HepG2 (cell line): ENCODE results near the gene TRIM67. TPM values are rescaled to one million over a fixed set of nuclear protein-coding genes. Genes with fewer than 3 reads are reported as not detected.

ENCODE experiments used
- ATAC-seq: fragments of 200-7000 bp; cut with Tn5 transposase; 3 replicates; pipeline ENCODE4 v1.9.1; 2020; ENCODE audit warnings: mild to moderate bottlenecking, moderate library complexity
- BruUV-seq: library from RNA; stranded (reverse); fragments of 400-500 nt; replicated peaks from 2 replicates; lab custom pipeline; 2021; lab: Mats Ljungman, UMichigan
- CTCF ChIA-PET: fragments of 300-600 bp; formaldehyde crosslinking; extraction: SDS; loops from one replicate; lab custom pipeline; 2021; ENCODE audit warnings: low total read pairs, inconsistent platforms, low intra/inter-chr PET ratio; lab: Yijun Ruan, JAX
- POLR2A ChIA-PET: fragments of 350-600 bp; sonication (Branson Sonifier 250); formaldehyde crosslinking; loops from one replicate; lab custom pipeline; 2020; ENCODE audit warnings: antibody characterized with exemption, inconsistent platforms; lab: Yijun Ruan, JAX
- DNase-seq: peaks from one replicate; pipeline ENCODE4 v3.0.0-alpha.2; 2015; ENCODE audit warnings: low spot score
- FAIRE-seq: peaks from 3 replicates; lab custom pipeline; 2011; peaks lifted over from hg19 to GRCh38; lab: Jason Lieb, UNC
- H2AFZ ChIP-seq: one replicate; pipeline ENCODE4 v1.6.1; 2011; ENCODE audit warnings: low read length, inconsistent platforms
- H3K27ac ChIP-seq: fragments of 300-600 bp; 3 replicates; pipeline ENCODE4 v1.8.0; 2011; ENCODE audit warnings: mixed run types, mild to moderate bottlenecking, mixed read lengths, low read length, inconsistent platforms; ENCODE audit not compliant: insufficient read depth; ENCODE audit errors: extremely low read length
- H3K27me3 ChIP-seq, 2 experiments: fragments of 200-600 bp in 1 of 2; 2 replicates in 1 of 2; 3 replicates in 1 of 2; pipeline versions ENCODE4 v1.6.0 to v1.8.0; 2011; ENCODE audit warnings: low read length in 2 of 2, mild to moderate bottlenecking in 2 of 2, moderate library complexity in 2 of 2, inconsistent platforms in 1 of 2; ENCODE audit not compliant: insufficient read depth in 2 of 2, control insufficient read depth in 1 of 2
- H3K36me3 ChIP-seq, 2 experiments: fragments of 200-600 bp in 1 of 2; replicated peaks in 1 of 2; 2 replicates in 1 of 2; 3 replicates in 1 of 2; pipeline versions ENCODE4 v1.5.1 to v1.8.0; 2011; ENCODE audit warnings: low read length in 2 of 2, inconsistent platforms in 1 of 2; ENCODE audit not compliant: insufficient read depth in 2 of 2, control insufficient read depth in 1 of 2
- H3K4me1 ChIP-seq: 2 replicates; pipeline ENCODE4 v1.5.1; 2012; ENCODE audit warnings: low read length, inconsistent platforms; ENCODE audit not compliant: insufficient read depth
- H3K4me2 ChIP-seq: 2 replicates; pipeline ENCODE4 v1.6.0; 2011; ENCODE audit warnings: low read depth, low read length, inconsistent platforms
- H3K4me3 ChIP-seq, 3 experiments: fragments of 200-600 bp in 1 of 3; sonication (generic), shearing (Covaris generic) in 1 of 3; replicated peaks in 1 of 3; 2 replicates each; pipeline ENCODE4 v1.5.1; 2011 to 2016; ENCODE audit warnings: low read length in 3 of 3, inconsistent platforms in 2 of 3, low read depth in 2 of 3, mild to moderate bottlenecking in 2 of 3, control low read depth in 1 of 3, mixed read lengths in 1 of 3; ENCODE audit not compliant: insufficient read depth in 1 of 3
- H3K79me2 ChIP-seq: one replicate; pipeline ENCODE4 v1.6.1; 2011; ENCODE audit warnings: low read length, inconsistent platforms; ENCODE audit not compliant: insufficient read depth
- H3K9ac ChIP-seq: 2 replicates; pipeline ENCODE4 v1.6.0; 2011; ENCODE audit warnings: mild to moderate bottlenecking, low read depth, low read length, inconsistent platforms; ENCODE audit not compliant: insufficient read depth
- H3K9me3 ChIP-seq: 2 replicates; pipeline ENCODE4 v1.5.1; 2012; ENCODE audit warnings: mild to moderate bottlenecking, low read length
- H4K20me1 ChIP-seq: 2 replicates; pipeline ENCODE4 v1.6.0; 2011; ENCODE audit warnings: inconsistent platforms, mild to moderate bottlenecking, low read length, moderate library complexity; ENCODE audit not compliant: insufficient read depth
- FIP1L1 ChIP-seq: fragments of 200-400 bp; formaldehyde crosslinking; IDR thresholded peaks from 2 replicates; pipeline ENCODE4 v1.6.1; 2018; ENCODE audit warnings: low read depth, mild to moderate bottlenecking, low read length, moderate library complexity, borderline replicate concordance; ENCODE audit not compliant: insufficient read depth
- GABPB1 ChIP-seq: IDR thresholded peaks from 2 replicates; pipeline ENCODE4 v1.6.1; 2016; ENCODE audit warnings: mild to moderate bottlenecking, missing genetic modification reagents, moderate library complexity, missing compliant biosample characterization
- MTF1 ChIP-seq: sonication (generic); formaldehyde crosslinking; IDR thresholded peaks from 2 replicates; pipeline ENCODE4 v1.5.0; 2020; ENCODE audit warnings: missing genetic modification reagents
- SMARCE1 ChIP-seq: fragments of 450-650 bp; IDR thresholded peaks from 2 replicates; pipeline ENCODE4 v1.6.1; 2017; ENCODE audit warnings: borderline replicate concordance
- TEAD2 ChIP-seq: sonication (generic); formaldehyde crosslinking; IDR thresholded peaks from 2 replicates; pipeline ENCODE4 v1.9.0; 2021; ENCODE audit warnings: missing genetic modification reagents
- WGBS: methylation state at CpG from one replicate; pipeline ENCODE4 v1.1.6; 2017; ENCODE audit warnings: low lambda C conversion rate; 5-methylcytosine and 5-hydroxymethylcytosine counted together
- in situ Hi-C: cut with HindIII; loops from 2 replicates; pipeline ENCODE4 v1.10.0; 2017; ENCODE audit warnings: low pct_unique_long_range_greater_than_20kb; ENCODE audit not compliant: extremely low pct_ligation_motif_present
- intact Hi-C: fragments of 100-400 bp; cut with micrococcal nuclease; formaldehyde crosslinking; loops from one replicate; pipeline ENCODE4 v1.10.0; 2022; ENCODE audit not compliant: unreplicated experiment
- polyA plus RNA-seq, 8 experiments: library from polyadenylated mRNA; depleted of rRNA in 3 of 8; stranded (reverse) in 7 of 8; unstranded in 1 of 8; fragments of >200 nt; fragmentation: Illumina TruSeq in 4 of 8; extraction: Trizol in 4 of 8; gene quantifications; 2 replicates each; pipeline versions ENCODE4 v1.2.1 to v1.2.3, GENCODE V29; 2011 to 2016; ENCODE audit warnings: low read depth in 4 of 8, missing spikeins in 1 of 8, mixed read lengths in 1 of 8; ENCODE audit not compliant: insufficient read depth in 1 of 8
- total RNA-seq, 5 experiments: library from RNA; depleted of rRNA; stranded (reverse); fragments of >200 nt; fragmentation: Illumina TruSeq; extraction: Trizol; gene quantifications; 2 replicates each; pipeline ENCODE4 v1.2.3, GENCODE V29; 2016; ENCODE audit warnings: low read depth in 1 of 5
- TF ChIP-seq, protein P1 (sequence below): sonication (generic); formaldehyde crosslinking; IDR thresholded peaks from 2 replicates; pipeline ENCODE4 v1.4.0; 2020; ENCODE audit warnings: missing genetic modification reagents, borderline replicate concordance

TRIM67 gene
- total and polyA plus RNA-seq, 2 of the 13 experiments (the other 11 are each of a cell fraction or from before 2014, with no cell fraction given), result not detected

DNA sequence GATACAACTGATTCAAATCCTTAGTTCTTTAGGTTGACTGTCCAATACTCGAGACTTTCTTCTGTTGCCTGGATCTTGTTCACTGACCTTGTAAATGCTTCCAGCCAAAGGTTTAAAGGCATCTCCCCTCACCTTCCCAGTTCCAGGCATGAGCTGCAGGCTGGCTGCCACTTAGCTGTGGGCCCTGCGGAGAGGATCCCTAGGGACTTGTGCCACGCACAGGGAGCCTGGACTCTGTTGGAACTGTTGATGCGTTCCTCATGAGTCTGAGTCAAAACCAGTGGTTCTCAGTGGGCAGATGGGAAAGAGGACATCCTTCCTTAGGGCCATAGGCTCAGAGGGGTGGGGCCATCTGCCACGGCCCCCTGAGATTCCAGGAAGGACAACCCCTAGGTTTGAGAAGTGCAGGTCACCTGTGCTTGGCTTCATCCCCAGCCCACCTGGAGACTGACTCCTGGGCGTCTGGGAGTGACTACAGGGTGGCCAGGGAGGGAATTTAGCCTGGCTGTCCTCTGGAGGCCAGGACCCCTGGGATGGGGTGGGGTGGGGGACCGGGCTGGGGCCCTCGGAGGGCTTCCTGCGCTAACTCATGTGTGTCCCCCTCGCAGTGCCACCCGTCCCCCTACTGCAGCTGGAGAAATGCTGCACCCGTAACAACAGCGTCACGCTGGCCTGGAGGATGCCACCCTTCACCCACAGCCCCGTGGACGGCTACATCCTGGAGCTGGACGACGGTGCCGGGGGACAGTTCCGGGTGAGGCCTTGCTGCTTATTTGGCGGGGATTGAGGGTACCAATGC is 41.6 kb downstream of the TRIM67 start:
- Histone ChIP-seq H3K9ac (no peak overlapping the region), H3K4me3 (no peak overlapping the region)
- intact Hi-C loops, result no loop called here
- TF ChIP-seq MTF1 (no peak), FIP1L1 (no peak), TEAD2 (CRISPR knock-in tag) (no peak), GABPB1 (no peak), SMARCE1 (no peak)
- TF ChIP-seq, protein P1, sequence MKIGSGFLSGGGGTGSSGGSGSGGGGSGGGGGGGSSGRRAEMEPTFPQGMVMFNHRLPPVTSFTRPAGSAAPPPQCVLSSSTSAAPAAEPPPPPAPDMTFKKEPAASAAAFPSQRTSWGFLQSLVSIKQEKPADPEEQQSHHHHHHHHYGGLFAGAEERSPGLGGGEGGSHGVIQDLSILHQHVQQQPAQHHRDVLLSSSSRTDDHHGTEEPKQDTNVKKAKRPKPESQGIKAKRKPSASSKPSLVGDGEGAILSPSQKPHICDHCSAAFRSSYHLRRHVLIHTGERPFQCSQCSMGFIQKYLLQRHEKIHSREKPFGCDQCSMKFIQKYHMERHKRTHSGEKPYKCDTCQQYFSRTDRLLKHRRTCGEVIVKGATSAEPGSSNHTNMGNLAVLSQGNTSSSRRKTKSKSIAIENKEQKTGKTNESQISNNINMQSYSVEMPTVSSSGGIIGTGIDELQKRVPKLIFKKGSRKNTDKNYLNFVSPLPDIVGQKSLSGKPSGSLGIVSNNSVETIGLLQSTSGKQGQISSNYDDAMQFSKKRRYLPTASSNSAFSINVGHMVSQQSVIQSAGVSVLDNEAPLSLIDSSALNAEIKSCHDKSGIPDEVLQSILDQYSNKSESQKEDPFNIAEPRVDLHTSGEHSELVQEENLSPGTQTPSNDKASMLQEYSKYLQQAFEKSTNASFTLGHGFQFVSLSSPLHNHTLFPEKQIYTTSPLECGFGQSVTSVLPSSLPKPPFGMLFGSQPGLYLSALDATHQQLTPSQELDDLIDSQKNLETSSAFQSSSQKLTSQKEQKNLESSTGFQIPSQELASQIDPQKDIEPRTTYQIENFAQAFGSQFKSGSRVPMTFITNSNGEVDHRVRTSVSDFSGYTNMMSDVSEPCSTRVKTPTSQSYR, result no peak
- TF ChIP-seq, all 625 proteins: peak for 0
- Histone ChIP-seq H4K20me1 (no peaks in the 10 kb centered on the region), H3K4me2 (no peak overlapping the region), H3K27me3 (peaks cover 3 to 39% of the 10 kb centered on the region in 2 experiments; a peak in 2 of 5 replicates), H3K79me2 (no peaks in the 10 kb centered on the region), H3K9me3 (no peaks in the 10 kb centered on the region), H2AFZ (no peak overlapping the region), H3K36me3 (no peaks in the 10 kb centered on the region), H3K4me1 (peaks cover 32% of the 10 kb centered on the region), H3K27ac (no peak overlapping the region)
- POLR2A ChIA-PET, result no interaction called here
- CTCF ChIA-PET, result no interaction called here
- 68% methylated on average over 5 of the region's 21 CpGs for WGBS
- ATAC-seq, result no peak
- BruUV-seq, result no TSS peak
- FAIRE-seq, result no peak
- DNase-seq, result no peak
- in situ Hi-C loops, result loop anchor here (25.0 kb wide), 2 partner anchors 416 to 566 kb away; partner anchors contain the start of gene COG2
